GM12874 (cell line): Measurements from ENCODE around the gene MILR1.

ENCODE experiments used
- TF ChIP-seq, protein P1 (sequence below): IDR thresholded peaks from 2 replicates; pipeline ENCODE4 v1.5.1; 2011; ENCODE audit warnings: low read depth, mild to moderate bottlenecking, control low read depth, low read length, moderate library complexity; ENCODE audit not compliant: insufficient read depth

MILR1 gene

GRCh38 chr17:64498308-64499203, 49.6 kb downstream of the MILR1 start:
- TF ChIP-seq, protein P1, sequence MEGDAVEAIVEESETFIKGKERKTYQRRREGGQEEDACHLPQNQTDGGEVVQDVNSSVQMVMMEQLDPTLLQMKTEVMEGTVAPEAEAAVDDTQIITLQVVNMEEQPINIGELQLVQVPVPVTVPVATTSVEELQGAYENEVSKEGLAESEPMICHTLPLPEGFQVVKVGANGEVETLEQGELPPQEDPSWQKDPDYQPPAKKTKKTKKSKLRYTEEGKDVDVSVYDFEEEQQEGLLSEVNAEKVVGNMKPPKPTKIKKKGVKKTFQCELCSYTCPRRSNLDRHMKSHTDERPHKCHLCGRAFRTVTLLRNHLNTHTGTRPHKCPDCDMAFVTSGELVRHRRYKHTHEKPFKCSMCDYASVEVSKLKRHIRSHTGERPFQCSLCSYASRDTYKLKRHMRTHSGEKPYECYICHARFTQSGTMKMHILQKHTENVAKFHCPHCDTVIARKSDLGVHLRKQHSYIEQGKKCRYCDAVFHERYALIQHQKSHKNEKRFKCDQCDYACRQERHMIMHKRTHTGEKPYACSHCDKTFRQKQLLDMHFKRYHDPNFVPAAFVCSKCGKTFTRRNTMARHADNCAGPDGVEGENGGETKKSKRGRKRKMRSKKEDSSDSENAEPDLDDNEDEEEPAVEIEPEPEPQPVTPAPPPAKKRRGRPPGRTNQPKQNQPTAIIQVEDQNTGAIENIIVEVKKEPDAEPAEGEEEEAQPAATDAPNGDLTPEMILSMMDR = no peak

GRCh38 chr17:64499805-64500486, 51.0 kb downstream of the MILR1 start:
- TF ChIP-seq, protein P1 = no peak

DNA sequence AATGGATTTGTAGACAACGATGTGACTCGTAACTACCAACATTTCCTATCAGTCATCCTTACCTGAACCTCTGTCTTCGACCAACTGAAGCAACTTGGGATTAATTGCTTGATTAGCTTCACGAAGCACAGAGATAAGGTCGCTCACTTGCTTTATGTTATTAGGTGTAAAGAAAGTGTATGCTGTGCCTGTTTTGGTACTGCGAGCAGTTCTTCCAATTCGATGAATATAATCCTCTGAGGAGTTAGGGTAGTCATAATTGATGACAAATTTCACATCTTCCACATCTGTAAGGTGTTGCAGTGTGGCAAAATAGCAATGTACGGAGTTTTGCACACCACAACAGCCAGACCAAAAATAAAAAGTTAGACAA, 51.6 kb downstream of the MILR1 start:
- TF ChIP-seq, protein P1 = no peak

DNA sequence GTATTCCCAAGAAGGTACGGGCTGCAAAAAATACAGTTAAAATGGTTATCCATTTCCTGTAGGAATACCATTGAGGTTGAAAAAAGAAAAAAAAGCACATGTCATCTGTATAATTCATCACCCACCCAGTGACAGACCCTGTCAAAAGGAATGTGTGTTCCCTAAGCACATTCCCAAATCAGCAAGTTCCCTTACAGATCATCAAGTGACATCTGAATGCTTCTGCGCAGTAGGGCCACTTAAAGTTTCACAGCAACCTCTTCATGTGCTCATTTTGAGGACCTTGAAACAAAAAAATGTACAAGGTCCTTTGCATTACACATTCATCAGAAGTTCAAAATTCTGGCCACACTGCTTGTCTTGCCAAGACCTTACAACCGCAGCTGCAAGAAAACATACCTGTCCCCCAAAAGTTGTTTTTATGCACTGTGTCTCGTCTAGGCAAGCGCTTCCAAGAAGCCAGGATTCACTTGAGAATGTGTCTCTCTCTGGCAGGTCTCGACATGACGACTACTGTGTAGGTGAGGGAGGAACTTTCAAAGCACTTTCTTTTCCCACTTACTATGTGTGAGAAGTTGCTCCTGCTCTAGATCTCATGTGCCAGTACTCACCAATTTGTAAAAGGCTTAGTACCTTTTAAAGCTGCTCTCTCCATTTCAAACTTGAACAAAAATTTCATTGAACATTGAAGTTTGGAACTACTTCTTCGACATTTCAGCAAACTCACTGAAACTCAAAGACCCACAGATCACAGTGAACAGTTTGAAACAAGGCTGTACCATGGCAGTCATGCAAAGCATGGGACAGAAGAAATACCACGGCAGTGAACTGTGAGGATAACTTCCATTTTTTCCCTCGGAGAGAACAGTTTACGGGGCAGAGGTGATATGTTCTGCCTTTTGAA, 52.2 kb downstream of the MILR1 start:
- TF ChIP-seq, protein P1 = no peak

DNA sequence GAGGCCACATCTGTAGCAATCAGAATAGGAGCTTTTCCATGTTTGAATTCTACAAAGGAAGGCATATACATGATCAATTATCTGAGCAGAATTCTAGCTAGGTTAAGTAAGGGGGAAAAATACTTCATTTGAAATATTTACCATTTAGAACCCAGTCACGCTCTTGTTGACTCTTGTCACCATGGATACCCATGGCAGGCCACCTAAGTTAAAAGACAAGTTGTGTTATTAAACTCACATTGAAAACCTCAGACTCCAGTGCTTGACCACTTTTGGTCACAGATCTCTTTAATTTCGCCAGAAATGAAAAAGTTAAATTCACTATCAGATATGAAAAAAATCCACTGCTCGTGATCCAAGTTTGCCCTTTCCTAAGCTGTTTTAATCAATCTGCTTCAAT, 53.1 kb downstream of the MILR1 start:
- TF ChIP-seq, protein P1 = no peak

DNA sequence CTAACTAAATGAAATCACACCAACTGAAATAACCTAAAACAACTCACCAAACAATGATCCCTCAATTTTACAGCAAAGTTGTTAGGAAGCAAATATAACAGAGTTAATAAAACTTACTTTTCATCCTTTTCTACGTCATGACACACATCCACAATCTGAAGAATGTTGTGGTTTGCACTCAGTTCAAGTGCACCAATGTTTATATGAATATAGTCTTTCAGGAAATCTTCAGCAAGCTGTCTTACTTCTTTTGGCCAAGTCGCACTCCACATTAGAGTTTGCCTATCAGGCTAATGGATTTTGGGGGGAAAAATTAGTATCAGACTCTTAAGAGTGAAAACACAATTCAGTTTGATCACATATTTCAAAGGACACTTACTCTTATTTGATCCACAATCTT, 53.9 kb downstream of the MILR1 start:
- TF ChIP-seq, protein P1 = no peak

GRCh38 chr17:64503341-64503740, 54.4 kb downstream of the MILR1 start:
- TF ChIP-seq, protein P1 = no peak
